Type B pancreatic cell (in vitro differentiated cells): ENCODE data around the gene EFHC2. TPM values are rescaled to one million over a fixed set of nuclear protein-coding genes. Genes with fewer than 3 reads are reported as not detected.

Source experiments
- DNase-seq: peaks from one replicate; pipeline ENCODE4 v3.0.0; 2021; ENCODE audit warnings: mixed read lengths; ENCODE audit not compliant: unreplicated experiment; ENCODE audit errors: extremely low spot score
- H3K27ac Mint-ChIP-seq: 2 replicates; pipeline ENCODE4 v1.8.0; 2021; ENCODE audit warnings: mild to moderate bottlenecking, mixed read lengths
- H3K27me3 Mint-ChIP-seq: 2 replicates; pipeline ENCODE4 v1.8.0; 2021; ENCODE audit warnings: mixed read lengths
- H3K36me3 Mint-ChIP-seq: 2 replicates; pipeline ENCODE4 v1.8.0; 2021; ENCODE audit warnings: mixed read lengths
- H3K4me1 Mint-ChIP-seq: one replicate; pipeline ENCODE4 v1.8.0; 2021; ENCODE audit warnings: mixed read lengths; ENCODE audit not compliant: unreplicated experiment
- H3K4me3 Mint-ChIP-seq: 2 replicates; pipeline ENCODE4 v1.8.0; 2021; ENCODE audit warnings: mild to moderate bottlenecking, mixed read lengths
- H3K9me3 Mint-ChIP-seq: 2 replicates; pipeline ENCODE4 v1.8.0; 2021; ENCODE audit warnings: mixed read lengths
- total RNA-seq: library from RNA; stranded (reverse); gene quantifications from 2 replicates; pipeline ENCODE4 v1.2.1, GENCODE V29; 2021; ENCODE audit warnings: low replicate concordance
- TF ChIP-seq, protein P1 (sequence below): fragments of 200-600 bp; sonication (generic); conservative IDR thresholded peaks from 2 replicates; pipeline ENCODE4 v1.5.0; 2021; ENCODE audit warnings: antibody characterized with exemption, mild to moderate bottlenecking

Gene EFHC2
- total RNA-seq, 1 donor from 2014 or later = 2.1 TPM

DNA sequence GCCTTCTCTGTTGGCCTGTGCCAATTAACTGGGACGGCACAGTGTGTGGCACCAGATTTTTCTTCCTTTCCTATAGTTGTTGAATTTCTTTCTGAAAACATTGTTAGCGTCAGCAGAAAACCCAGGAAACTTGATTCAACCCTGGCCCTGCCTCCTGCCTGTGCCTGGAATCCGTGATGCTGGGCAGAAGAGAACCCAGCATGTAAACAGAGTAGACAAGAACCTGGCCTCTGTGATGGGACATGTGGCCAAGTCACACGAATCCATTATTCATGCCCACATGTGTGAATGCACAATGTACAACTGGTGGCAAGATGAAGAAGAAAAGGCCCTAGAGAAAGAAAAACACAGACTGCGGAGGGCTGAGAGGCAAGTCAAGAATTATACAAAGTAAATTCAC is 111.4 kb downstream of the EFHC2 start:
- Mint-ChIP-seq H3K4me1 (no peaks in the 10 kb centered on the region), H3K27me3 (no peaks in the 10 kb centered on the region), H3K9me3 (no peaks in the 10 kb centered on the region), H3K27ac (no peak overlapping the region), H3K36me3 (no peaks in the 10 kb centered on the region), H3K4me3 (no peak overlapping the region)
- TF ChIP-seq, protein P1, sequence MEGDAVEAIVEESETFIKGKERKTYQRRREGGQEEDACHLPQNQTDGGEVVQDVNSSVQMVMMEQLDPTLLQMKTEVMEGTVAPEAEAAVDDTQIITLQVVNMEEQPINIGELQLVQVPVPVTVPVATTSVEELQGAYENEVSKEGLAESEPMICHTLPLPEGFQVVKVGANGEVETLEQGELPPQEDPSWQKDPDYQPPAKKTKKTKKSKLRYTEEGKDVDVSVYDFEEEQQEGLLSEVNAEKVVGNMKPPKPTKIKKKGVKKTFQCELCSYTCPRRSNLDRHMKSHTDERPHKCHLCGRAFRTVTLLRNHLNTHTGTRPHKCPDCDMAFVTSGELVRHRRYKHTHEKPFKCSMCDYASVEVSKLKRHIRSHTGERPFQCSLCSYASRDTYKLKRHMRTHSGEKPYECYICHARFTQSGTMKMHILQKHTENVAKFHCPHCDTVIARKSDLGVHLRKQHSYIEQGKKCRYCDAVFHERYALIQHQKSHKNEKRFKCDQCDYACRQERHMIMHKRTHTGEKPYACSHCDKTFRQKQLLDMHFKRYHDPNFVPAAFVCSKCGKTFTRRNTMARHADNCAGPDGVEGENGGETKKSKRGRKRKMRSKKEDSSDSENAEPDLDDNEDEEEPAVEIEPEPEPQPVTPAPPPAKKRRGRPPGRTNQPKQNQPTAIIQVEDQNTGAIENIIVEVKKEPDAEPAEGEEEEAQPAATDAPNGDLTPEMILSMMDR = no peak
- DNase-seq = no peak

DNA sequence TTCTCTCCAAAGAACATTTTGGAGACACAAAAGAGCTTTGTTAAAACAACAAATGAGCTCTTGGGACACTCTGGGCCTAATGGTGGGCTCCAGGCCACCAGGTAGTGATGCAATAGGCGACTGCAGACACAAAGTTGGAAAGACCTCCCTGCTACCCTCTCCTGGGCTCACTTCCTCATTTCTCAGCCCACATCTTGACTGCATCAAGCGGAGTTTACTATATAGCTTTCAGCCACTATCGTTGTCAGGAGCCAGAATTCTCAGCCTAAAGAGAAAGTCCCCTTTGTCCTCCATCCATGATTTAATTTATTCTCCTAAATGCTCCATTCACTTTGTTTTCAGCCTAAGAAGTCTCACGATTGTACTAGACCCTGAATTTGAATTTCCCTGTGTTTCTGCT is 114.9 kb downstream of the EFHC2 start:
- Mint-ChIP-seq H3K9me3 (peaks cover 8% of the 10 kb centered on the region), H3K27ac (no peak overlapping the region), H3K27me3 (no peaks in the 10 kb centered on the region), H3K36me3 (no peaks in the 10 kb centered on the region), H3K4me3 (no peak overlapping the region), H3K4me1 (no peaks in the 10 kb centered on the region)
- no peak for DNase-seq
- TF ChIP-seq, protein P1 = no peak

DNA sequence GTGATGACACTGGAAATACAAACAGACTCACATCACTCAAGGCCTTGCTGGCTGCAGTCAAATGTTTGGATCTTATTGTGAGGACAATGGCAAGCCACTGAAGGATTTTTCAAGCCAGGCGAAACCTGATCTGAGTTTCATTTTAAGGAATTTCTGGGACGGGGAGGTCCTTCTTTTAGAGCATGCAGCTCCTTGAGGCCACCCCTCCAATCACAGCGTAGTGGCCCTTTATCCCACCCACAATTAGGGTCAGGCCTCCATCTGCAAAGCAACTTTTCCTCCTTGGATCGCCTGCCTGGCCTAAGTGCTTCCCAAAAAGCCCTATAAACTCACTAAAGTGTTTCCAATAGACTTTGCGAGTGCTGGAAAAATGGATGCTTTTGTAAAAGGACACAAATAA is 115.5 kb downstream of the EFHC2 start:
- Mint-ChIP-seq H3K36me3 (no peaks in the 10 kb centered on the region), H3K4me1 (no peaks in the 10 kb centered on the region), H3K27me3 (no peaks in the 10 kb centered on the region), H3K4me3 (no peak overlapping the region), H3K9me3 (peaks cover 8% of the 10 kb centered on the region), H3K27ac (no peak overlapping the region)
- TF ChIP-seq, protein P1 = no peak
- no peak for DNase-seq

DNA sequence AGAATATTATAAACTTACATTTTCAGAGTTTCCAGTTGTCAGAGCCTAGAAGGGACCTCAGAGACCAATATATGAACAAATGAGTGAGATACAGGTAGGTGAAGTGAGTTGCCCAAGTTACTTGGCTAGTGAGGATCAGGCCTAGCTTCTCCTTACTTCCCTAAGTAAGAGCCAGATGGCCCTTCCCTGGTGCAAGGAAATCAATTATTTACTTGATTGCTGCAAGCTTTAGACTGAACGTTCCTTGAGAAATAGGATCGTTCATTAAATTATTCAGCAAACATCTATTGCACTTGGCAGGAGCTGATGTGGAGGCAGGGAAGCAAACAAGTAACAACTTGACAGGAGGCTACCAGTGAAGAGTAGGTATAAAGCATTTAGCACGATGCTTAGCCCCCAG is 117.8 kb downstream of the EFHC2 start:
- H3K27me3 Mint-ChIP-seq = no peaks in the 10 kb centered on the region
- DNase-seq = no peak
- TF ChIP-seq, protein P1 = no peak
- H3K4me1 Mint-ChIP-seq = no peaks in the 10 kb centered on the region
- no peak overlapping the region for H3K4me3 Mint-ChIP-seq
- H3K27ac Mint-ChIP-seq = no peak overlapping the region
- no peaks in the 10 kb centered on the region for H3K36me3 Mint-ChIP-seq
- peaks cover 8% of the 10 kb centered on the region for H3K9me3 Mint-ChIP-seq

DNA sequence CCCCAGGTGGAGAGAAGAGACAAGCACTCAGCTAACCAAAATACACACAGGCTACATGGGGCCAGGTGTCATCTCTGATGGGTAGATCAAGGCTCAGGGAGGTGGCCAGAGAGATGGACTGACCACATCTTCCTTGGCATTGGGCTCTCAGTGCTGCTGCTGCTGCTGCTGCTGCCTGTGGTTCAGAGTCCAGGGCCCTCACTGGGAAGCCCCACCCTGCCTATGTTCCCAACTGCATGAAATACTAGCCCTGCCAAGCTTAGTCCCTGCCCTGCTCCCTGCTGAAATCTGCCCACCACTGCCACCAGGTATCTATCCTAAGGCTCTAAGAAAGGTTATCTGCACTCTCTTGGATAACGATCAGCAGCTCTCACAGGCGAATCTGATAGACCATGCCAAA is 118.7 kb downstream of the EFHC2 start:
- no peak overlapping the region for H3K27ac Mint-ChIP-seq
- TF ChIP-seq, protein P1 = no peak
- no peaks in the 10 kb centered on the region for H3K36me3 Mint-ChIP-seq
- DNase-seq = no peak
- no peaks in the 10 kb centered on the region for H3K27me3 Mint-ChIP-seq
- no peaks in the 10 kb centered on the region for H3K4me1 Mint-ChIP-seq
- no peak overlapping the region for H3K4me3 Mint-ChIP-seq
- peaks cover 8% of the 10 kb centered on the region for H3K9me3 Mint-ChIP-seq

DNA sequence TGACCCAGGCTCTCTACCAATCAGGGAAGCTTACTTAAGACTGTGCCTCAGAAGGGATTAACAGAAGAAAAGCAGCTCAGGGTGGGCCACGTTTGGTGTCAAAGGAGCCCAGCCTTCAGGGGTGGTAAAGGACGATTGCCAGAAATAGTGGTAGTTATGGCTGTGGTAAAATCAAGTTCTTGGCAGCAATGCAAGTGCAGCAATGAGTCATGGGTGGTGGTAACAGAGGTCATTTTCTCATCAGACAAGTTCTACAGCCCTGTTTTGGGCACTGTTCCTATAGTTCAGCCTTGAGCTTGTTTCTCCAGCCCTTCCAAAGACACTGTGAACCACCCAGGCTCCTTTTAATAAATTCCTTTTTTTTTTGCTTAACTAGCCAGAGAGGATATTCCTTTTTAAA is 120.3 kb downstream of the EFHC2 start:
- no peaks in the 10 kb centered on the region for H3K4me1 Mint-ChIP-seq
- no peak overlapping the region for H3K27ac Mint-ChIP-seq
- no peak for DNase-seq
- H3K9me3 Mint-ChIP-seq = peaks cover 8% of the 10 kb centered on the region
- H3K4me3 Mint-ChIP-seq = no peak overlapping the region
- H3K27me3 Mint-ChIP-seq = no peaks in the 10 kb centered on the region
- TF ChIP-seq, protein P1 = no peak
- no peaks in the 10 kb centered on the region for H3K36me3 Mint-ChIP-seq
